Keratinocyte (primary cell): ENCODE results near the gene SMC4.

Experiments used
- CTCF ChIP-seq, 3 experiments: IDR thresholded peaks in 1 of 3; conservative IDR thresholded peaks in 1 of 3; optimal IDR thresholded peaks in 1 of 3; 2 replicates in 2 of 3; 3 replicates in 1 of 3; pipeline versions ENCODE3 to v1.5.1; 2011; ENCODE audit warnings: low read length in 3 of 3, mild to moderate bottlenecking in 3 of 3, moderate library complexity in 2 of 3, control low read depth in 1 of 3, inconsistent platforms in 1 of 3; ENCODE audit not compliant: insufficient read depth in 2 of 3; ENCODE audit errors: extremely low read depth in 1 of 3
- EZH2 ChIP-seq: IDR thresholded peaks from one replicate; pipeline ENCODE4 v1.6.1; 2012; ENCODE audit warnings: inconsistent platforms, mild to moderate bottlenecking, low read length, moderate library complexity

- TF ChIP-seq EZH2 (no peak), CTCF (optimal IDR thresholded peaks at IDR 0.05 in 1 of 3, IDR thresholded peaks at IDR 0.05 in 1 of 3, conservative IDR thresholded peaks at IDR 0.05 in 1 of 3; ENCODE audit: extremely low read depth in 1 of 3, insufficient read depth in 2 of 3, low read length in 3 of 3) (no peak)
Measured at GRCh38 chr3:160475153-160475552, 75.7 kb downstream of the SMC4 start.
